ENCODE data around the gene CPNE4.
"Not testable (repeated sequence)": the region's sequence is repeated elsewhere in the genome, so short reads cannot be mapped to it uniquely, and the experiment has no call there.

CPNE4 gene

DNA sequence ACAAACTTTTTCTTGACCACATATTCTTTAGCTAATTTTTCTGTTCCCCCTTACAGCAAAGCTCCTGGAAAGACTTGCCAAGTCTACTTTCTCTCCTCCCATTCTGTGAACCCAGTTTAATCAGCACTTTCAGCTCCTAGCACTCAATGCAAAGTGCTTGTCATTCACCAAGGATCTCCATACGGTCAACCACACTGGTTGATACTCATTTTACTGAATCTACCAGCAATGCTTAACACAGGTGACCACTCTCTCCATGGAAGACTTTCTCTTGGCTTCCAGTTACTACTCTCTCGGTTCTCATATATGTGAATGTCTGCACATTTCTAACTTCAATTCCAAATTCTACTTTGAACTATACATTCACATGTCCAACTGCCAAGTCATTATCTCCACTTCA lies 543.7 kb downstream of the CPNE4 start:
- TF ChIP-seq, protein P1, sequence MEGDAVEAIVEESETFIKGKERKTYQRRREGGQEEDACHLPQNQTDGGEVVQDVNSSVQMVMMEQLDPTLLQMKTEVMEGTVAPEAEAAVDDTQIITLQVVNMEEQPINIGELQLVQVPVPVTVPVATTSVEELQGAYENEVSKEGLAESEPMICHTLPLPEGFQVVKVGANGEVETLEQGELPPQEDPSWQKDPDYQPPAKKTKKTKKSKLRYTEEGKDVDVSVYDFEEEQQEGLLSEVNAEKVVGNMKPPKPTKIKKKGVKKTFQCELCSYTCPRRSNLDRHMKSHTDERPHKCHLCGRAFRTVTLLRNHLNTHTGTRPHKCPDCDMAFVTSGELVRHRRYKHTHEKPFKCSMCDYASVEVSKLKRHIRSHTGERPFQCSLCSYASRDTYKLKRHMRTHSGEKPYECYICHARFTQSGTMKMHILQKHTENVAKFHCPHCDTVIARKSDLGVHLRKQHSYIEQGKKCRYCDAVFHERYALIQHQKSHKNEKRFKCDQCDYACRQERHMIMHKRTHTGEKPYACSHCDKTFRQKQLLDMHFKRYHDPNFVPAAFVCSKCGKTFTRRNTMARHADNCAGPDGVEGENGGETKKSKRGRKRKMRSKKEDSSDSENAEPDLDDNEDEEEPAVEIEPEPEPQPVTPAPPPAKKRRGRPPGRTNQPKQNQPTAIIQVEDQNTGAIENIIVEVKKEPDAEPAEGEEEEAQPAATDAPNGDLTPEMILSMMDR (conservative IDR thresholded peaks at IDR 0.05; ENCODE audit: low read depth), result no peak
- no peak for DNase-seq (ENCODE audit: low spot score)
- CTCF ChIA-PET, result interaction anchor here (0.7 kb wide), 1 partner anchor 170 kb away, joined by 3 read pairs; no protein-coding TSS in a partner anchor
- H3K27ac ChIP-seq, result no peak overlapping the region
- POLR2A ChIA-PET (ENCODE audit: low non-redundant PET), result no interaction called here

DNA sequence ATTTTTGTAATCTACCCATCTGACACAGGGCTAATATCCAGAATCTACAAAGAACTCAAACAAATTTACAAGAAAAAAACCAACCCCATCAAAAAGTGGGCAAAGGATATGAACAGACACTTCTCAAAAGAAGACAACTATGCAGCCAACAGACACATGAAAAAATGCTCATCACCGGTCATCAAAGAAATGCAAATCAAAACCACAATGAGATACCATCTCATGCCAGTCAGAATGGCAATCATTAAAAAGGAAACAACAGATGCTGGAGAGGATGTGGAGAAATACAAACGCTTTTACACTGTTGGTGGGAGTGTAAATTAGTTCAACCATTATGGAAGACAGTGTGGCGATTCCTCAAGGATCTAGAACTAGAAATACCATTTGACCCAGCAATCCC lies 548.3 kb downstream of the CPNE4 start:
- POLR2A ChIA-PET (ENCODE audit: low non-redundant PET); H3K27ac ChIP-seq; DNase-seq (ENCODE audit: low spot score); CTCF ChIA-PET: not testable (repeated sequence)

DNA sequence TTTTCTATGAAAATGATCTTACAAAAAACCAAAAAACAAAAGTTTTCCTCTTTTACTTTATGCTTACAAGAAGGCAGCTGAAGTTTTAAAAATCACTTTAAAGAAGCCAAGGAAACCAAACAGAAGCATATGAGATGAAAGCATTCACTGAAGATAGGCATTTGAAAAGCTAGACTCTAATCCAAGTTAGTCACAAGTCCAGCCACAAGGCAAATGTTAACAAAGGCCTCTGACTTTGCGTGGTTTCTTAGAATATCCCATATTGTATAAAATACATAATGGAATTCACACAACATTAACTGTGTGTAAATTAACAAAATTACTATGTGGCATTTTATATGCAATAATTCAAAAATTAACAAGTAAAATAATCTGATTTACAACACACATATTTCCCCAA lies 549.7 kb downstream of the CPNE4 start:
- TF ChIP-seq, protein P1 (conservative IDR thresholded peaks at IDR 0.05; ENCODE audit: low read depth), result no peak
- CTCF ChIA-PET, result no interaction called here
- H3K27ac ChIP-seq, result no peak overlapping the region
- DNase-seq (ENCODE audit: low spot score), result no peak
- POLR2A ChIA-PET (ENCODE audit: low non-redundant PET), result no interaction called here

DNA sequence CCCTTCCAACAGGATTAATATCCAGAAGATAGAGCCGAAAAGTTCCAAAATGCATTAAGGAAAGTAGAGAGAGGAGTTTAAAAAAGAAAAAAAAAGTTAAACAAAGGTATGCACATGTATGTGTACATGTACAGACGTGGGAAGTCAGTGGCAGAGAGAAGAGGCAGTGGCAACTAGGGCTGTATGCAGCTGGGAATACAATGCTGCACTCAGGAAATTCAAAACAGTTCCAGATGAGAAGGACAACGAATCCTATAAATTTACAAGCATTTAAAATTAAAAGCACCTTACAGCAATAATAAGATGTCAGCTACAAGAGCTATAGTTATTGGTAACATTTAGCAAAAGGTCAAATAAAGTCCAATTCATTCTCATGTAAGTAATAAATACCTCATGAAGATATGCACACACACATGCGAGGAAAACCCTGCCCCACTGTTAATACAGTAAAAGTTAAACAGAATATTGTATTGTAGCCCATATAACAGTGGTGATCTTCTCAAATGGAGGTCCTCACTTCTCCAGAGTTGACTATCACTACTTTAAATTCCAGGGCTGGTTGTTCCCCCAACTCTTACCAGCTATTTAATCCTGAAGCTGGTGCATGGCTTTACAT lies 550.2 kb downstream of the CPNE4 start:
- DNase-seq (ENCODE audit: low spot score), result no peak
- ChIA-PET POLR2A (ENCODE audit: low non-redundant PET) (no interaction called here), CTCF (no interaction called here)
- no peak overlapping the region for H3K27ac ChIP-seq
- TF ChIP-seq, protein P1 (conservative IDR thresholded peaks at IDR 0.05; ENCODE audit: low read depth), result no peak

Data from RWPE1 (cell line).